B cell (primary cell): ENCODE results near the gene PPP2R2B. TPM values are rescaled to one million over a fixed set of nuclear protein-coding genes. Genes with fewer than 3 reads are reported as not detected.

ENCODE experiments used
- ATAC-seq: fragments of 200-7000 bp; cut with Tn5 transposase; one replicate; pipeline ENCODE4 v1.10.0; 2021; ENCODE audit warnings: low read depth, mild to moderate bottlenecking, moderate number of reproducible peaks, moderate library complexity
- CTCF ChIA-PET: fragments of 350-600 bp; sonication (Branson Sonifier 250); formaldehyde crosslinking; loops from one replicate; lab custom pipeline; 2021; ENCODE audit warnings: antibody characterized with exemption, inconsistent platforms; lab: Charles Lee
- POLR2A ChIA-PET: fragments of 350-600 bp; sonication (Branson Sonifier 250); formaldehyde crosslinking; loops from one replicate; lab custom pipeline; 2021; ENCODE audit warnings: antibody characterized with exemption; lab: Charles Lee
- DNase-seq: peaks from one replicate; pipeline ENCODE4 v3.0.0; 2013
- H2AFZ ChIP-seq: 2 replicates; pipeline ENCODE4 v1.6.1; 2012; ENCODE audit warnings: mild to moderate bottlenecking, low read depth, low read length; ENCODE audit not compliant: insufficient read depth, poor library complexity, severe bottlenecking
- H3K27ac ChIP-seq, 2 donors: 1 replicate in 1 of 2; 2 replicates in 1 of 2; pipeline ENCODE4 v1.5.1; 2012 to 2013; ENCODE audit warnings: low read length in 2 of 2, mild to moderate bottlenecking in 2 of 2, moderate library complexity in 1 of 2
- H3K27me3 ChIP-seq, 4 experiments: fragments of 200-600 bp in 1 of 4; sonication (generic) in 1 of 4; replicated peaks in 1 of 4; 1 replicate in 2 of 4; 2 replicates in 2 of 4; pipeline versions ENCODE4 v1.6.1 to v1.7.0; 2013 to 2016; ENCODE audit warnings: low read length in 3 of 4, mild to moderate bottlenecking in 2 of 4, mixed read lengths in 1 of 4, moderate library complexity in 1 of 4; ENCODE audit not compliant: insufficient read depth in 4 of 4, control insufficient read depth in 3 of 4; ENCODE audit errors: control extremely low read depth in 1 of 4
- H3K36me3 ChIP-seq, 2 experiments: replicated peaks in 1 of 2; 1 replicate in 1 of 2; 2 replicates in 1 of 2; pipeline versions ENCODE4 v1.6.1 to v1.7.1; 2013; ENCODE audit warnings: low read length in 1 of 2; ENCODE audit not compliant: insufficient read depth in 2 of 2, control insufficient read depth in 1 of 2; ENCODE audit errors: control extremely low read depth in 1 of 2, extremely low read depth in 1 of 2
- H3K4me1 ChIP-seq, 2 donors: fragments of 200-600 bp in 1 of 2; sonication (generic) in 1 of 2; 1 replicate in 1 of 2; 2 replicates in 1 of 2; pipeline versions ENCODE4 v1.5.1 to v1.6.1; 2013 to 2017; ENCODE audit warnings: low read length in 2 of 2; ENCODE audit not compliant: control insufficient read depth in 2 of 2, insufficient read depth in 2 of 2
- H3K4me2 ChIP-seq: replicated peaks from 2 replicates; pipeline ENCODE3; 2012; ENCODE audit warnings: mild to moderate bottlenecking, low read depth, low read length; ENCODE audit not compliant: poor library complexity, severe bottlenecking
- H3K4me3 ChIP-seq, 5 experiments: fragments of 200-600 bp in 1 of 5; sonication (generic) in 1 of 5; 1 replicate in 3 of 5; 2 replicates in 2 of 5; pipeline versions ENCODE4 v1.5.1 to v1.7.0; 2011 to 2016; ENCODE audit warnings: low read length in 4 of 5, mild to moderate bottlenecking in 4 of 5, low read depth in 2 of 5, control low read depth in 1 of 5, moderate library complexity in 1 of 5; ENCODE audit not compliant: insufficient read depth in 1 of 5; ENCODE audit errors: control extremely low read depth in 1 of 5, extremely low read depth in 1 of 5
- H3K79me2 ChIP-seq: fragments of 200-600 bp; sonication (generic); one replicate; pipeline ENCODE4 v1.6.0; 2016; ENCODE audit warnings: low read length; ENCODE audit not compliant: control insufficient read depth, insufficient read depth
- H3K9ac ChIP-seq: fragments of 200-600 bp; sonication (generic); 2 replicates; pipeline ENCODE4 v1.6.1; 2017; ENCODE audit warnings: mild to moderate bottlenecking, low read length, moderate library complexity
- H3K9me3 ChIP-seq, 3 donors: one replicate each; pipeline versions ENCODE4 v1.6.1 to v1.7.1; 2013; ENCODE audit warnings: low read length in 2 of 3; ENCODE audit not compliant: control insufficient read depth in 2 of 3, insufficient read depth in 1 of 3; ENCODE audit errors: control extremely low read depth in 1 of 3
- H4K20me1 ChIP-seq: 2 replicates; pipeline ENCODE4 v1.6.0; 2012; ENCODE audit warnings: mild to moderate bottlenecking, low read length; ENCODE audit not compliant: insufficient read depth, control insufficient read depth, poor library complexity, severe bottlenecking
- H3K27ac Mint-ChIP-seq: one replicate; pipeline ENCODE4 v1.8.0; 2021; ENCODE audit warnings: mixed read lengths
- H3K27me3 Mint-ChIP-seq: one replicate; pipeline ENCODE4 v1.8.0; 2021; ENCODE audit warnings: mixed read lengths
- H3K4me1 Mint-ChIP-seq: one replicate; pipeline ENCODE4 v1.8.0; 2021; ENCODE audit warnings: mixed read lengths
- H3K4me3 Mint-ChIP-seq: one replicate; pipeline ENCODE4 v1.8.0; 2021; ENCODE audit warnings: mixed read lengths
- H3K9me3 Mint-ChIP-seq: one replicate; pipeline ENCODE4 v1.8.0; 2022; ENCODE audit warnings: mixed read lengths; ENCODE audit not compliant: insufficient read depth
- EZH2 ChIP-seq: IDR thresholded peaks from 2 replicates; pipeline ENCODE4 v1.6.1; 2012; ENCODE audit warnings: borderline replicate concordance, low read depth, mild to moderate bottlenecking, moderate library complexity, low read length; ENCODE audit not compliant: insufficient read depth, poor library complexity, severe bottlenecking
- WGBS: methylation state at CpG from one replicate; pipeline ENCODE4 v1.1.5; 2013; ENCODE audit warnings: missing lambda C conversion rate; ENCODE audit not compliant: insufficient coverage; 5-methylcytosine and 5-hydroxymethylcytosine counted together
- intact Hi-C: fragments of 100-400 bp; cut with micrococcal nuclease; formaldehyde crosslinking; loops from one replicate; pipeline ENCODE4 v1.10.0; 2022
- polyA plus RNA-seq: library from polyadenylated mRNA; depleted of rRNA; stranded (reverse); fragments of >200 nt; gene quantifications from 2 replicates; pipeline ENCODE4 v1.2.3, GENCODE V29; 2012
- total RNA-seq, 2 donors: library from RNA; stranded (reverse); fragments of 120-200 nt in 1 of 2; gene quantifications; 1 replicate in 1 of 2; 2 replicates in 1 of 2; pipeline versions ENCODE4 v1.2.3 to v1.2.4, GENCODE V29; 2013 to 2022
- TF ChIP-seq, protein P1 (sequence below): fragments of 200-600 bp; IDR thresholded peaks from one replicate; pipeline ENCODE4 v1.8.0; 2022; ENCODE audit warnings: antibody characterized with exemption, mild to moderate bottlenecking

The PPP2R2B gene
- total and polyA plus RNA-seq, 2 donors (not counting 1 experiment from before 2014, with no cell fraction given): 0.03 TPM; not detected in 1

DNA sequence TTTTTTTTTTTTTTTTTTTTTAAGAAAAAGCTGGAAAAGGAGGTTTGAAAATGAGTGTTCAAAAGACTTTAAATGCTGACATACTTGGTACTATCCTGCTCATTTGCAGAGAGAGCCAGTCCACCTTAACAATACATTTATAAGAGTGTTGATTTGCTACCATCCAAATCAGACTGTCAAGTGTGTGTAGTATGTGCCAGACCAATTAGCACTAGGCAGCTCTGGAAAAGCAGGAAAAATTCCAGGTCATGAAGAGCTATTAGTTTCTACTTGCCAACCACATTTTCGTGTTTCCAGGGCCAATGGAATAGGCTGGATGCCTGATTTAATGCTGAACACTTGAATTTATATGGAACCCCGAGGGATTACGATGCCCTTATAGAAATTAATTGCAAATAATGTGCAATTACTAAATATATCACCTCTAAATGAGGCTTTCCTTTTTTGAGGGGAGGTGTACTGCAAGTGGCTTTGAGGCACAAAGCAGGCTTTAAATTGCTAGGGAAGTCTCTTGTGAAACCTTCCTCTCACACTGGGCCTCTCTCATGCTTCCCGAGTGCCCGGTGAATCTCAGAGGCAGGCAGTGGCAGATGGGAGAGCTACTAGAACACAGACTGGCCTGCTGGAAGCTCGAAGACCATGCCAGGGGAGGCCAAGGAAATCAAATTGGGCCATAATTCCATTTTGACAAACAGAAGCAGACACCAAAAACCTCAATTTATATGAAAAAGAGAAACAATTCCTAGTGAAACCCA, 178.7 kb downstream of the PPP2R2B start:
- ATAC-seq (no peak), DNase-seq (no peak)
- Histone ChIP-seq H3K36me3 (no peaks in the 10 kb centered on the region), H3K4me3 (no peak overlapping the region), H3K4me2 (no peak overlapping the region), H2AFZ (no peak overlapping the region), H3K79me2 (no peaks in the 10 kb centered on the region), H4K20me1 (no peaks in the 10 kb centered on the region), H3K9me3 (no peaks in the 10 kb centered on the region), H3K27me3 (no peaks in the 10 kb centered on the region), H3K27ac (no peak overlapping the region), H3K4me1 (no peaks in the 10 kb centered on the region), H3K9ac (no peak overlapping the region)
- intact Hi-C loops: no loop called here
- POLR2A ChIA-PET: no interaction called here
- TF ChIP-seq, protein P1, sequence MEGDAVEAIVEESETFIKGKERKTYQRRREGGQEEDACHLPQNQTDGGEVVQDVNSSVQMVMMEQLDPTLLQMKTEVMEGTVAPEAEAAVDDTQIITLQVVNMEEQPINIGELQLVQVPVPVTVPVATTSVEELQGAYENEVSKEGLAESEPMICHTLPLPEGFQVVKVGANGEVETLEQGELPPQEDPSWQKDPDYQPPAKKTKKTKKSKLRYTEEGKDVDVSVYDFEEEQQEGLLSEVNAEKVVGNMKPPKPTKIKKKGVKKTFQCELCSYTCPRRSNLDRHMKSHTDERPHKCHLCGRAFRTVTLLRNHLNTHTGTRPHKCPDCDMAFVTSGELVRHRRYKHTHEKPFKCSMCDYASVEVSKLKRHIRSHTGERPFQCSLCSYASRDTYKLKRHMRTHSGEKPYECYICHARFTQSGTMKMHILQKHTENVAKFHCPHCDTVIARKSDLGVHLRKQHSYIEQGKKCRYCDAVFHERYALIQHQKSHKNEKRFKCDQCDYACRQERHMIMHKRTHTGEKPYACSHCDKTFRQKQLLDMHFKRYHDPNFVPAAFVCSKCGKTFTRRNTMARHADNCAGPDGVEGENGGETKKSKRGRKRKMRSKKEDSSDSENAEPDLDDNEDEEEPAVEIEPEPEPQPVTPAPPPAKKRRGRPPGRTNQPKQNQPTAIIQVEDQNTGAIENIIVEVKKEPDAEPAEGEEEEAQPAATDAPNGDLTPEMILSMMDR: no peak
- CTCF ChIA-PET: no interaction called here
- H3K27ac Mint-ChIP-seq: no peak overlapping the region
- H3K9me3 Mint-ChIP-seq: no peaks in the 10 kb centered on the region
- no peak overlapping the region for H3K4me3 Mint-ChIP-seq
- H3K27me3 Mint-ChIP-seq: no peaks in the 10 kb centered on the region
- no peaks in the 10 kb centered on the region for H3K4me1 Mint-ChIP-seq
- WGBS: 73% methylated on average over 2 of the region's 6 CpGs

DNA sequence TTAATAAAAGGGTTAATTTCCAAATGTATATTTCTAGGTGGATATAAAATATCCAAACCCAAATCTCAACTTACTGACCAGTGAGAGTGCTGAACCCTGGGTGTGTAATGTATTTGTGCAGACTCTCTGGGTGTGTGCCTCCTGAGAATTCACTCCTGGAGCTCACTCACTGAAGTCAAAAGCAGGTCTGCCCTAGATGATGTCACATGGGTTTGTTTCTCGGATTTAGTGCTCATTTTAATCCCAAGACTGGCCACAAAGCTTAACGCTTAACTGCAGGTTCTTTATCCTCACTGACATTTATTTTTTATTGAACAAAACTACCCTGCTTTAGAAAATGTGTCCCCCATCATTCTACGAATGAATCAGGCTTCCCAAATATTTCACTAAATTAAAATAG, 179.4 kb downstream of the PPP2R2B start:
- ATAC-seq: no peak
- no peaks in the 10 kb centered on the region for H3K9me3 Mint-ChIP-seq
- no peaks in the 10 kb centered on the region for H3K79me2 ChIP-seq
- no peaks in the 10 kb centered on the region for H4K20me1 ChIP-seq
- ChIA-PET POLR2A (no interaction called here), CTCF (no interaction called here)
- no peak overlapping the region for H2AFZ ChIP-seq
- H3K4me3 ChIP-seq: no peak overlapping the region
- no peak overlapping the region for H3K4me3 Mint-ChIP-seq
- no peak for DNase-seq
- H3K27ac ChIP-seq: no peak overlapping the region
- H3K27ac Mint-ChIP-seq: no peak overlapping the region
- no peaks in the 10 kb centered on the region for H3K4me1 ChIP-seq
- H3K27me3 Mint-ChIP-seq: no peaks in the 10 kb centered on the region
- no peak overlapping the region for H3K9ac ChIP-seq
- no peaks in the 10 kb centered on the region for H3K36me3 ChIP-seq
- intact Hi-C loops: no loop called here
- no peaks in the 10 kb centered on the region for H3K27me3 ChIP-seq
- H3K4me1 Mint-ChIP-seq: no peaks in the 10 kb centered on the region
- no peaks in the 10 kb centered on the region for H3K9me3 ChIP-seq
- WGBS: 67% methylated on average over 1 of the region's 3 CpGs
- H3K4me2 ChIP-seq: no peak overlapping the region
- TF ChIP-seq EZH2: no peak
- TF ChIP-seq, protein P1: no peak
